HG03565 (cell line): ENCODE results near the gene STAB1.

ENCODE experiments used
- ATAC-seq: cut with Tn5 transposase; IDR thresholded peaks from one replicate; pipeline ENCODE4 v1.9.1; 2021; ENCODE audit warnings: mild to moderate bottlenecking, moderate library complexity; ENCODE audit not compliant: unreplicated experiment

STAB1 gene

DNA sequence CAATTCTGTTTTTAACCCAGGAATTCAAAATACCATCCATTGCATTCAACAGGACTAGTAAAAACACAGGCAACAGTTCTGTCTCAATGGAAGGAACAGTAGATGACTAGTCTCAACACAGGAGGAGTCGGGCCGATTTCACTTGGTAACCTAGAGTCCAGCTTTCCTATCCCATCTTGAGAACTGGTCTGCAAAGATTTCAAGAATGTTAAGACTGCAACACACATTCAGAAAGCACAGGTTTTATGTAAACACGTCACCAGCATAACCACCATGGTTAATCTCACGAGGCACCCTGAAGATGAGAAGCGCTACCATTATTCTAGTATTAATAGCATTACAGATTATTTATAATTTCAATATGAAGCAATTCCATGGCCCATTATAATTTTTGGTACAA, 63.3 kb downstream of the STAB1 start:
- no peak for ATAC-seq

- no peak for ATAC-seq
Observed at GRCh38 chr3:52561028-52561747, 66.0 kb downstream of the STAB1 start.

DNA sequence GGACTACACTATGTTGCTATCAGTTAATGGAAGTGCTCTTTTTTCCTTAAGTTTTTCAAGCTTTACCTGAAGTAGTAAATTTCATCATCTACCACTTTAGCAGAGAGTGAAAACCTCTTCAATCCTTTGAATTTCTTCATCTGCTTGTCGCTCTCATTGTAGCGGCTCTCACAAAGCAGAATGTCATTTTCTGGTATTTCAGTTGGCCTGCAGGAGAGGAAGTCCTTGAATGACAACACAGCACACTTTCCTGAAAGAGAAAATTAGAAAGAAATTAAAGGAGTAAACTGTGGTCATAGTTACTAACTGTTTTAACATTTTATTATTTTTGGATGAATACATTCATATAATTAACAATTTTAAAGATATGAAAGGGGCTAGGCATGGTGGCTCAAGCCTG, 68.8 kb downstream of the STAB1 start:
- no peak for ATAC-seq

- no peak for ATAC-seq
Observed at GRCh38 chr3:52568069-52568468, 72.9 kb downstream of the STAB1 start.

GRCh38 chr3:52570076-52570475, 74.9 kb downstream of the STAB1 start:
- ATAC-seq = no peak

- no peak for ATAC-seq
Observed at GRCh38 chr3:52572221-52572620, 77.1 kb downstream of the STAB1 start.
